ENCODE results near the gene C1orf141. TPM values are rescaled to one million over a fixed set of nuclear protein-coding genes. Genes with fewer than 3 reads are reported as not detected.

Gene C1orf141
- total RNA-seq, 2 experiments from 2014 or later, result not detected

DNA sequence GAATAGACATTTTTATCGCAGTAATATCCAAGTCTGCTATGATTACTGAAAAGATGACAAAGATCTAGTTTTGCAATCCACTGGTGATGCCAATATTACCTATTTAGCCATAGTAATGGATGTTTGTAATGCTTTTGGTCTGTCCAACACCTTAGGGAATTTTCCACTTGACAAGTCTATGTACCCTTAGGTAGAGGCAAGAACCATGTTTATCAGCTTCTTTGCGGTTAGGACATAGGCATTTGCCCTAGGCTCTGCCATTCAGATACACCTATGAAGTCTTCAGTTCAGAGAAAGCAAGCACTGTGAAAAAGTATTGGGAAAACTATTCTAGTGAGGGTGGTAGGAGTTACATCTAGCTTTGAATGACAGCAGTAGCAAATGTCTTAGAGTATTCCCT lies 40.6 kb downstream of the C1orf141 start:
- no peak for ATAC-seq (ENCODE audit: poor library complexity)
- peaks cover 10% of the 10 kb centered on the region for H3K27me3 Mint-ChIP-seq
- Histone ChIP-seq H3K4me3 (ENCODE audit: low read length) (no peak overlapping the region), H3K9me3 (ENCODE audit: control insufficient read depth in 1 of 2, insufficient read depth in 1 of 2, low read length in 2 of 2) (no peaks in the 10 kb centered on the region), H3K4me1 (ENCODE audit: insufficient read depth, low read length) (no peaks in the 10 kb centered on the region), H3K36me3 (ENCODE audit: insufficient read depth, low read length) (no peaks in the 10 kb centered on the region), H3K27ac (ENCODE audit: low read depth in 1 of 2, low read length in 2 of 2) (no peak overlapping the region), H3K27me3 (ENCODE audit: control insufficient read depth in 1 of 2, insufficient read depth in 2 of 2, low read length in 2 of 2) (no peaks in the 10 kb centered on the region)
- no peak overlapping the region for H3K27ac Mint-ChIP-seq
- H3K36me3 Mint-ChIP-seq (ENCODE audit: low read depth), result no peaks in the 10 kb centered on the region
- no peaks in the 10 kb centered on the region for H3K4me1 Mint-ChIP-seq (ENCODE audit: low read depth)
- TF ChIP-seq, protein P1, sequence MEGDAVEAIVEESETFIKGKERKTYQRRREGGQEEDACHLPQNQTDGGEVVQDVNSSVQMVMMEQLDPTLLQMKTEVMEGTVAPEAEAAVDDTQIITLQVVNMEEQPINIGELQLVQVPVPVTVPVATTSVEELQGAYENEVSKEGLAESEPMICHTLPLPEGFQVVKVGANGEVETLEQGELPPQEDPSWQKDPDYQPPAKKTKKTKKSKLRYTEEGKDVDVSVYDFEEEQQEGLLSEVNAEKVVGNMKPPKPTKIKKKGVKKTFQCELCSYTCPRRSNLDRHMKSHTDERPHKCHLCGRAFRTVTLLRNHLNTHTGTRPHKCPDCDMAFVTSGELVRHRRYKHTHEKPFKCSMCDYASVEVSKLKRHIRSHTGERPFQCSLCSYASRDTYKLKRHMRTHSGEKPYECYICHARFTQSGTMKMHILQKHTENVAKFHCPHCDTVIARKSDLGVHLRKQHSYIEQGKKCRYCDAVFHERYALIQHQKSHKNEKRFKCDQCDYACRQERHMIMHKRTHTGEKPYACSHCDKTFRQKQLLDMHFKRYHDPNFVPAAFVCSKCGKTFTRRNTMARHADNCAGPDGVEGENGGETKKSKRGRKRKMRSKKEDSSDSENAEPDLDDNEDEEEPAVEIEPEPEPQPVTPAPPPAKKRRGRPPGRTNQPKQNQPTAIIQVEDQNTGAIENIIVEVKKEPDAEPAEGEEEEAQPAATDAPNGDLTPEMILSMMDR (IDR thresholded peaks at IDR 0.05), result no peak
- POLR2A ChIA-PET, result no interaction called here
- intact Hi-C loops (cut with DNase I, micrococcal nuclease), result no loop called here
- no peaks in the 10 kb centered on the region for H3K9me3 Mint-ChIP-seq
- no peak for DNase-seq
- no peak overlapping the region for H3K4me3 Mint-ChIP-seq
- CTCF ChIA-PET, result no interaction called here

DNA sequence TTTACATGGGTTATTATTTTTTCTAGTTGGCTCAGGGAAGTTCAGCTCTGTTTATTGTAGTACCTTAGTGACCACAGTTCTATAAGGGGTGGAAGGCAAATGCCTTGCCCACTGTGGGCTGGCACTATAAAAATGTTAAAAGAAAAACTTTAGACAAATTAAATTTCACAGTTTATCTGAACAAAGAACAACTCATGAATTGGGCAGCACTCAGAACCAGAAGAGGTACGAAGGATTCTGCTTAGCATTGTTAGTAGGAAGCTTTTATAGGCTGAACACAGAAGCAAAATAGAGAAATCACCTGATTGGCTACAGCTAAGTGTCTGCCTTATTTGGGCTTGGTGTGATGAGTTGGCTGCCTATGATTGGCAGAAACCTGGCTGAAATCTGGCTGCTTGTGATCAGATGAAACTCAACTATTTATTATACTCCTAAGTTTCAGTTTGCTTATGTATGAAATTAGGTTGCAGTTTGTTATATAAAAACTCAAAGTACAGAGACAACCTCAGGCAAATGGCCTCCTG lies 45.0 kb downstream of the C1orf141 start:
- no peaks in the 10 kb centered on the region for H3K4me1 Mint-ChIP-seq (ENCODE audit: low read depth)
- Histone ChIP-seq H3K36me3 (ENCODE audit: insufficient read depth, low read length) (no peaks in the 10 kb centered on the region), H3K27ac (ENCODE audit: low read depth in 1 of 2, low read length in 2 of 2) (no peak overlapping the region), H3K4me3 (ENCODE audit: low read length) (no peak overlapping the region), H3K4me1 (ENCODE audit: insufficient read depth, low read length) (no peaks in the 10 kb centered on the region), H3K9me3 (ENCODE audit: control insufficient read depth in 1 of 2, insufficient read depth in 1 of 2, low read length in 2 of 2) (no peaks in the 10 kb centered on the region), H3K27me3 (ENCODE audit: control insufficient read depth in 1 of 2, insufficient read depth in 2 of 2, low read length in 2 of 2) (no peaks in the 10 kb centered on the region)
- TF ChIP-seq, protein P1 (IDR thresholded peaks at IDR 0.05), result no peak
- ChIA-PET POLR2A (no interaction called here), CTCF (no interaction called here)
- peaks cover 5% of the 10 kb centered on the region for H3K27me3 Mint-ChIP-seq
- no peaks in the 10 kb centered on the region for H3K9me3 Mint-ChIP-seq
- ATAC-seq (ENCODE audit: poor library complexity) (no peak), DNase-seq (no peak)
- H3K36me3 Mint-ChIP-seq (ENCODE audit: low read depth), result no peaks in the 10 kb centered on the region
- intact Hi-C loops (cut with DNase I, micrococcal nuclease), result no loop called here
- no peak overlapping the region for H3K27ac Mint-ChIP-seq
- no peak overlapping the region for H3K4me3 Mint-ChIP-seq

DNA sequence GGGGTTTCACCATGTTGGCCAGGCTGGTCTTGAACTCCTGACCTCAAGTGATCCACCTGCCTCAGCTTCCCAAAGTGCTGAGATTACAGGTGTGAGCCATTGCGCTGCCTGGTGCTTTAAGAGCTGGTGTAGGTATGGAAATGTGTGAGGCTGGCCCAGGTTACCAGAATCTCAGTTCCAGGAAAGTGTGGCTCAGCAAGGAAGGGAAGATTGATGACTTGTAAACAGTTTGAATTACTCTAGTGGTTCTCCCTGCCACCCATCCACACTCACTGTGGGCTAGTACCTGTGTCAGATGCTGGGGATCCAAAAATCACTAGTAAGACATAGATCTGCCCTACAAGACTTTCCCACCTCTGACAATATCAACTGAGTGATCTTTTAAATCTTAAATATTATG lies 46.3 kb downstream of the C1orf141 start:
- TF ChIP-seq, protein P1 (IDR thresholded peaks at IDR 0.05), result no peak

More for the DNA sequence above, 46.3 kb downstream of the C1orf141 start:
- intact Hi-C loops (cut with DNase I, micrococcal nuclease), result no loop called here
- ChIA-PET POLR2A (no interaction called here), CTCF (no interaction called here)
- no peaks in the 10 kb centered on the region for H3K36me3 ChIP-seq (ENCODE audit: insufficient read depth, low read length)
- H3K27me3 ChIP-seq (ENCODE audit: control insufficient read depth in 1 of 2, insufficient read depth in 2 of 2, low read length in 2 of 2), result no peaks in the 10 kb centered on the region
- Mint-ChIP-seq H3K36me3 (ENCODE audit: low read depth) (no peaks in the 10 kb centered on the region), H3K4me1 (ENCODE audit: low read depth) (no peaks in the 10 kb centered on the region), H3K9me3 (no peaks in the 10 kb centered on the region), H3K4me3 (no peak overlapping the region), H3K27me3 (peaks cover 5% of the 10 kb centered on the region), H3K27ac (no peak overlapping the region)
- H3K27ac ChIP-seq (ENCODE audit: low read depth in 1 of 2, low read length in 2 of 2), result no peak overlapping the region
- no peaks in the 10 kb centered on the region for H3K9me3 ChIP-seq (ENCODE audit: control insufficient read depth in 1 of 2, insufficient read depth in 1 of 2, low read length in 2 of 2)
- no peaks in the 10 kb centered on the region for H3K4me1 ChIP-seq (ENCODE audit: insufficient read depth, low read length)
- H3K4me3 ChIP-seq (ENCODE audit: low read length), result no peak overlapping the region
- ATAC-seq (ENCODE audit: poor library complexity), result no peak
- no peak for DNase-seq
